ENCODE measurements around the gene CDK5R2.

DNA sequence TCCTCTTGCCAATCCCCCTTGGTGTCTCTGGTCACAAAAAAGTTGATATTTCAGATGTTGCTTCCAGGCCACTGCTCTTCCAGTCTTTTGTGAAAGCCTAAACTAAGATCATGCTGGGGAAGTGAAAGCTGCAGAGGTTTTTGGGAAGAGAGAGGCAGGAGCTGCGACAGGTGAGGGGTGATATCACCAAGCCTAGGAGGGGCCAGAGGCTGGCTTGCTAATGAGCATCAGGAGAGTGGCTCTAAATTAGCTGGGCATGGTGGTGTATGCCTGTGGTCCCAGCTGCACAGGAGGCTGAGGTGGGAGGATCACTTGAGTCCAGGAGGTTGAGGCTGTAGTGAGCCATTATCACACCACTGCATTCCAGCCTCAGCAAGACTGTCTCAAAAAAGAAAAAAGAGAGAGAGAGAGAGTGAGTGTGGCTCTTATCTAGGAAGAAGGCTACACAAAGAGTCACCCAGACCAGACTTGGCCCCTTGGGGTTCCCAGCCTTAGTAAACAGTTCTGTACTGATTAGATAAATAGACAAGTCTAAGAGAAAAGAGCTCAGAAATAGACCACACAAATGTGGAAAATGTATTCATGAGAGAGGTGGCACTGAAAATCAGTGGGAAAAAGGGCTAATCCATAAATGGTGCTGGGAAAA is 14.6 kb upstream of the CDK5R2 start:
- TF ChIP-seq, protein P1, sequence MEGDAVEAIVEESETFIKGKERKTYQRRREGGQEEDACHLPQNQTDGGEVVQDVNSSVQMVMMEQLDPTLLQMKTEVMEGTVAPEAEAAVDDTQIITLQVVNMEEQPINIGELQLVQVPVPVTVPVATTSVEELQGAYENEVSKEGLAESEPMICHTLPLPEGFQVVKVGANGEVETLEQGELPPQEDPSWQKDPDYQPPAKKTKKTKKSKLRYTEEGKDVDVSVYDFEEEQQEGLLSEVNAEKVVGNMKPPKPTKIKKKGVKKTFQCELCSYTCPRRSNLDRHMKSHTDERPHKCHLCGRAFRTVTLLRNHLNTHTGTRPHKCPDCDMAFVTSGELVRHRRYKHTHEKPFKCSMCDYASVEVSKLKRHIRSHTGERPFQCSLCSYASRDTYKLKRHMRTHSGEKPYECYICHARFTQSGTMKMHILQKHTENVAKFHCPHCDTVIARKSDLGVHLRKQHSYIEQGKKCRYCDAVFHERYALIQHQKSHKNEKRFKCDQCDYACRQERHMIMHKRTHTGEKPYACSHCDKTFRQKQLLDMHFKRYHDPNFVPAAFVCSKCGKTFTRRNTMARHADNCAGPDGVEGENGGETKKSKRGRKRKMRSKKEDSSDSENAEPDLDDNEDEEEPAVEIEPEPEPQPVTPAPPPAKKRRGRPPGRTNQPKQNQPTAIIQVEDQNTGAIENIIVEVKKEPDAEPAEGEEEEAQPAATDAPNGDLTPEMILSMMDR (IDR thresholded peaks at IDR 0.05), result no peak
- TF ChIP-seq POLR2AphosphoS5 (IDR thresholded peaks at IDR 0.05; ENCODE audit: low read depth, low read length), result no peak
- TF ChIP-seq, protein P2, sequence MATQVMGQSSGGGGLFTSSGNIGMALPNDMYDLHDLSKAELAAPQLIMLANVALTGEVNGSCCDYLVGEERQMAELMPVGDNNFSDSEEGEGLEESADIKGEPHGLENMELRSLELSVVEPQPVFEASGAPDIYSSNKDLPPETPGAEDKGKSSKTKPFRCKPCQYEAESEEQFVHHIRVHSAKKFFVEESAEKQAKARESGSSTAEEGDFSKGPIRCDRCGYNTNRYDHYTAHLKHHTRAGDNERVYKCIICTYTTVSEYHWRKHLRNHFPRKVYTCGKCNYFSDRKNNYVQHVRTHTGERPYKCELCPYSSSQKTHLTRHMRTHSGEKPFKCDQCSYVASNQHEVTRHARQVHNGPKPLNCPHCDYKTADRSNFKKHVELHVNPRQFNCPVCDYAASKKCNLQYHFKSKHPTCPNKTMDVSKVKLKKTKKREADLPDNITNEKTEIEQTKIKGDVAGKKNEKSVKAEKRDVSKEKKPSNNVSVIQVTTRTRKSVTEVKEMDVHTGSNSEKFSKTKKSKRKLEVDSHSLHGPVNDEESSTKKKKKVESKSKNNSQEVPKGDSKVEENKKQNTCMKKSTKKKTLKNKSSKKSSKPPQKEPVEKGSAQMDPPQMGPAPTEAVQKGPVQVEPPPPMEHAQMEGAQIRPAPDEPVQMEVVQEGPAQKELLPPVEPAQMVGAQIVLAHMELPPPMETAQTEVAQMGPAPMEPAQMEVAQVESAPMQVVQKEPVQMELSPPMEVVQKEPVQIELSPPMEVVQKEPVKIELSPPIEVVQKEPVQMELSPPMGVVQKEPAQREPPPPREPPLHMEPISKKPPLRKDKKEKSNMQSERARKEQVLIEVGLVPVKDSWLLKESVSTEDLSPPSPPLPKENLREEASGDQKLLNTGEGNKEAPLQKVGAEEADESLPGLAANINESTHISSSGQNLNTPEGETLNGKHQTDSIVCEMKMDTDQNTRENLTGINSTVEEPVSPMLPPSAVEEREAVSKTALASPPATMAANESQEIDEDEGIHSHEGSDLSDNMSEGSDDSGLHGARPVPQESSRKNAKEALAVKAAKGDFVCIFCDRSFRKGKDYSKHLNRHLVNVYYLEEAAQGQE (IDR thresholded peaks at IDR 0.05; ENCODE audit: insufficient read depth in 1 of 2, low read depth in 2 of 2, low read length in 1 of 2), result no peak

Measured in Panc1 (cell line).